ENCODE data around the gene CLIP3. TPM values are rescaled to one million over a fixed set of nuclear protein-coding genes. Genes with fewer than 3 reads are reported as not detected.

Gene CLIP3
- polyA plus RNA-seq, 3 donors: 0.24 TPM; not detected in 2

DNA sequence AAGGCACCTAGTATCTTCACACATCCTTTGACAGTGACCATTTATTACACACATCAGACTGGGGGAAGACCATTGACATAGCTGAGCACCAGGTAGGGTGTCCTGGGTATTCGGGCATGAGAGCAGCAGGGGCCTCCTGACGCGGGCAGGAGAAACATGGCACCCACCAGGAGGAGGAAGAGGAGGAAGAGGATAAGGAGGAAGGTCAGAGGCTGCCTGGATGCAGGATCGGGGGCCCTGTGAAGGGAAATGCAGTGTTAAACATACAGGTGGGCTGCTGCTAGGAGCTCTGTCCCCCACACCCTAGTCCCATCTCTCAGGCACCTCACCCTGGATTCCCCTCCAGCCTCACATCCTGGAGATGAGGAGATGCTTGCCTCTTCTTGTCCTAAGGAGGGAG is 29.4 kb downstream of the CLIP3 start:
- H3K4me1 ChIP-seq (ENCODE audit: control insufficient read depth in 1 of 2, insufficient read depth in 2 of 2, low read length in 2 of 2): no peaks in the 10 kb centered on the region
- H3K9ac ChIP-seq (ENCODE audit: insufficient read depth, low read length, poor library complexity, severe bottlenecking): no peak overlapping the region
- Mint-ChIP-seq H3K36me3 (peaks cover 6 to 22% of the 10 kb centered on the region in 2 donors), H3K4me1 (peaks cover 2% of the 10 kb centered on the region), H3K27me3 (ENCODE audit: low read depth in 3 of 3) (peaks cover 2 to 3% (median 2%) of the 10 kb centered on the region in 3 donors), H3K27ac (no peak overlapping the region), H3K9me3 (peaks cover 0 to 4% (median 0%) of the 10 kb centered on the region in 7 donors), H3K4me3 (no peak overlapping the region)
- no peak overlapping the region for H2AFZ ChIP-seq (ENCODE audit: insufficient read depth, low read depth, low read length, poor library complexity, severe bottlenecking)
- H3K27me3 ChIP-seq (ENCODE audit: control insufficient read depth in 2 of 2, insufficient read depth in 2 of 2, low read length in 2 of 2): no peaks in the 10 kb centered on the region
- TF ChIP-seq, protein P1, sequence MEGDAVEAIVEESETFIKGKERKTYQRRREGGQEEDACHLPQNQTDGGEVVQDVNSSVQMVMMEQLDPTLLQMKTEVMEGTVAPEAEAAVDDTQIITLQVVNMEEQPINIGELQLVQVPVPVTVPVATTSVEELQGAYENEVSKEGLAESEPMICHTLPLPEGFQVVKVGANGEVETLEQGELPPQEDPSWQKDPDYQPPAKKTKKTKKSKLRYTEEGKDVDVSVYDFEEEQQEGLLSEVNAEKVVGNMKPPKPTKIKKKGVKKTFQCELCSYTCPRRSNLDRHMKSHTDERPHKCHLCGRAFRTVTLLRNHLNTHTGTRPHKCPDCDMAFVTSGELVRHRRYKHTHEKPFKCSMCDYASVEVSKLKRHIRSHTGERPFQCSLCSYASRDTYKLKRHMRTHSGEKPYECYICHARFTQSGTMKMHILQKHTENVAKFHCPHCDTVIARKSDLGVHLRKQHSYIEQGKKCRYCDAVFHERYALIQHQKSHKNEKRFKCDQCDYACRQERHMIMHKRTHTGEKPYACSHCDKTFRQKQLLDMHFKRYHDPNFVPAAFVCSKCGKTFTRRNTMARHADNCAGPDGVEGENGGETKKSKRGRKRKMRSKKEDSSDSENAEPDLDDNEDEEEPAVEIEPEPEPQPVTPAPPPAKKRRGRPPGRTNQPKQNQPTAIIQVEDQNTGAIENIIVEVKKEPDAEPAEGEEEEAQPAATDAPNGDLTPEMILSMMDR (IDR thresholded peaks at IDR 0.05): no peak
- no peak overlapping the region for H3K27ac ChIP-seq (ENCODE audit: low read depth in 1 of 2, low read length in 2 of 2)
- intact Hi-C loops (cut with micrococcal nuclease): no loop called here
- no peak for DNase-seq
- peaks cover 10% of the 10 kb centered on the region for H3K79me2 ChIP-seq (ENCODE audit: insufficient read depth, low read length)
- peaks cover 13% of the 10 kb centered on the region for H4K20me1 ChIP-seq (ENCODE audit: insufficient read depth, low read length)
- no peak overlapping the region for H3K4me2 ChIP-seq (replicated peaks; ENCODE audit: extremely low read depth, low read length, poor library complexity, severe bottlenecking)
- no peaks in the 10 kb centered on the region for H3K9me3 ChIP-seq (replicated peaks in 1 of 2; ENCODE audit: control insufficient read depth in 1 of 2, insufficient read depth in 1 of 2, low read length in 2 of 2)
- H3K36me3 ChIP-seq (replicated peaks in 1 of 2; ENCODE audit: control insufficient read depth in 1 of 2, insufficient read depth in 2 of 2, low read length in 2 of 2): peaks cover 11 to 24% of the 10 kb centered on the region in 2 donors
- H3K4me3 ChIP-seq (replicated peaks in 1 of 3; ENCODE audit: low read depth in 2 of 3, low read length in 3 of 3): no peak overlapping the region
- WGBS (ENCODE audit: insufficient coverage): no CpG with 5 or more reads among the region's 4 CpGs

DNA sequence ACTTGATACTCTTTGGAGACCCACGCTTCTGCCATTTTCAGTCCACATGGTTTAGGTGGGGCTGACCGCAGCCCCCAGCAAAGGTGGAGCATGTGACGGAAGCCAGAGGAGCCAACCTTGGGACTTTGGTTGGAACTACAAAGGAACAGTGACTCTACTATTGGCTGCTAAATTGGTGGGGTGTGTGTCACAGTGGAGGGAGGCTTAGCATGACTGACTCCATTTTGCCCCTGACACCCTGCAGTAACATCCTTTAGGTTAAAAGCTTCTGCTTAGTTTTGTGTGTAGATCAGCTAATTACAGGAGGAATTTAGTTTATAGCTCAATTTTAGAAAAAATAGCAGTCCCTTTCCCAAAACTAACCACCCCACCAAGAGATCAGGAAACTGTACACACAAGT is 31.1 kb downstream of the CLIP3 start:
- 96% methylated on average over 3 of the region's 3 CpGs for WGBS (ENCODE audit: insufficient coverage)
- Mint-ChIP-seq H3K27ac (peak overlapping the region in 1 of 7 donors; percentile 46), H3K36me3 (peaks cover 13 to 30% of the 10 kb centered on the region in 2 donors), H3K4me1 (peaks cover 11% of the 10 kb centered on the region), H3K27me3 (ENCODE audit: low read depth in 3 of 3) (peaks cover 0 to 3% (median 2%) of the 10 kb centered on the region in 3 donors), H3K4me3 (no peak overlapping the region), H3K9me3 (peaks cover 0 to 4% (median 0%) of the 10 kb centered on the region in 7 donors)
- Histone ChIP-seq H3K79me2 (ENCODE audit: insufficient read depth, low read length) (peaks cover 18% of the 10 kb centered on the region), H3K27me3 (ENCODE audit: control insufficient read depth in 2 of 2, insufficient read depth in 2 of 2, low read length in 2 of 2) (no peaks in the 10 kb centered on the region), H4K20me1 (ENCODE audit: insufficient read depth, low read length) (peaks cover 19% of the 10 kb centered on the region), H2AFZ (ENCODE audit: insufficient read depth, low read depth, low read length, poor library complexity, severe bottlenecking) (no peak overlapping the region), H3K4me3 (replicated peaks in 1 of 3; ENCODE audit: low read depth in 2 of 3, low read length in 3 of 3) (no peak overlapping the region), H3K9ac (ENCODE audit: insufficient read depth, low read length, poor library complexity, severe bottlenecking) (no peak overlapping the region), H3K4me1 (ENCODE audit: control insufficient read depth in 1 of 2, insufficient read depth in 2 of 2, low read length in 2 of 2) (peaks cover 1 to 2% of the 10 kb centered on the region in 2 donors), H3K9me3 (replicated peaks in 1 of 2; ENCODE audit: control insufficient read depth in 1 of 2, insufficient read depth in 1 of 2, low read length in 2 of 2) (no peaks in the 10 kb centered on the region), H3K4me2 (replicated peaks; ENCODE audit: extremely low read depth, low read length, poor library complexity, severe bottlenecking) (no peak overlapping the region), H3K36me3 (replicated peaks in 1 of 2; ENCODE audit: control insufficient read depth in 1 of 2, insufficient read depth in 2 of 2, low read length in 2 of 2) (peaks cover 11 to 30% of the 10 kb centered on the region in 2 donors), H3K27ac (ENCODE audit: low read depth in 1 of 2, low read length in 2 of 2) (no peak overlapping the region)
- intact Hi-C loops (cut with micrococcal nuclease): no loop called here
- DNase-seq: no peak
- TF ChIP-seq, protein P1 (IDR thresholded peaks at IDR 0.05): no peak

Data from CD14-positive monocyte (primary cell).